MCF 10A (cell line): ENCODE results near the gene C3orf33. TPM values are rescaled to one million over a fixed set of nuclear protein-coding genes. Genes with fewer than 3 reads are reported as not detected.

ENCODE experiments used
- BruUV-seq: library from RNA; stranded (reverse); fragments of 400-500 nt; replicated peaks from 2 replicates; lab custom pipeline; 2021; lab: Mats Ljungman, UMichigan
- CTCF ChIA-PET: fragments of 300-600 bp; sonication (Branson Sonifier 250); formaldehyde crosslinking; extraction: SDS; loops from one replicate; lab custom pipeline; 2021; ENCODE audit warnings: antibody characterized with exemption, inconsistent platforms; lab: Yijun Ruan, JAX
- POLR2A ChIA-PET: fragments of 300-600, 350-650 bp; sonication (Branson Sonifier 250); formaldehyde crosslinking; extraction: SDS; loops from one replicate; lab custom pipeline; 2020; ENCODE audit warnings: antibody characterized with exemption, inconsistent platforms; lab: Yijun Ruan, JAX
- DNase-seq: peaks from one replicate; pipeline ENCODE4 v3.0.0-alpha.2; 2018; ENCODE audit not compliant: unreplicated experiment
- H3K27ac Mint-ChIP-seq: one replicate; pipeline ENCODE4 v1.8.0; 2022; ENCODE audit warnings: mild to moderate bottlenecking, low read depth, mixed read lengths; ENCODE audit not compliant: unreplicated experiment
- H3K27me3 Mint-ChIP-seq: one replicate; pipeline ENCODE4 v1.8.0; 2022; ENCODE audit warnings: mixed read lengths; ENCODE audit not compliant: insufficient read depth, unreplicated experiment
- H3K36me3 Mint-ChIP-seq: one replicate; pipeline ENCODE4 v1.8.0; 2022; ENCODE audit warnings: mild to moderate bottlenecking, moderate library complexity, mixed read lengths; ENCODE audit not compliant: insufficient read depth, unreplicated experiment
- H3K4me1 Mint-ChIP-seq: one replicate; pipeline ENCODE4 v1.8.0; 2022; ENCODE audit warnings: mixed read lengths; ENCODE audit not compliant: insufficient read depth, unreplicated experiment
- H3K4me3 Mint-ChIP-seq: one replicate; pipeline ENCODE4 v1.8.0; 2022; ENCODE audit warnings: mild to moderate bottlenecking, moderate library complexity, mixed read lengths; ENCODE audit not compliant: unreplicated experiment
- H3K9me3 Mint-ChIP-seq: one replicate; pipeline ENCODE4 v1.8.0; 2022; ENCODE audit warnings: mixed read lengths; ENCODE audit not compliant: unreplicated experiment
- intact Hi-C: fragments of 100-400 bp; cut with micrococcal nuclease; formaldehyde crosslinking; loops from 2 replicates; pipeline ENCODE4 v1.14.1; 2022
- total RNA-seq: library from RNA; stranded (reverse); gene quantifications from 2 replicates; pipeline ENCODE4 v1.2.3, GENCODE V29; 2022
- TF ChIP-seq, protein P1 (sequence below): fragments of 200-600 bp; IDR thresholded peaks from one replicate; pipeline ENCODE4 v1.8.0; 2022; ENCODE audit warnings: antibody characterized with exemption, mild to moderate bottlenecking; ENCODE audit not compliant: unreplicated experiment

C3orf33 gene
- total RNA-seq, 1 experiment from 2014 or later: 3.6 TPM

GRCh38 chr3:155782390-155782953 lies 23.6 kb downstream of the C3orf33 start:
- ChIA-PET POLR2A (interaction anchor here (0.6 kb wide), 1 partner anchor 1667 kb away, joined by 4 read pairs; no protein-coding TSS in a partner anchor), CTCF (interaction anchor here (0.6 kb wide), 1 partner anchor 170 kb away, joined by 3 read pairs; no protein-coding TSS in a partner anchor)
- H3K4me1 Mint-ChIP-seq: peaks cover 5% of the 10 kb centered on the region
- no TSS peak for BruUV-seq
- no peak overlapping the region for H3K27ac Mint-ChIP-seq
- TF ChIP-seq, protein P1, sequence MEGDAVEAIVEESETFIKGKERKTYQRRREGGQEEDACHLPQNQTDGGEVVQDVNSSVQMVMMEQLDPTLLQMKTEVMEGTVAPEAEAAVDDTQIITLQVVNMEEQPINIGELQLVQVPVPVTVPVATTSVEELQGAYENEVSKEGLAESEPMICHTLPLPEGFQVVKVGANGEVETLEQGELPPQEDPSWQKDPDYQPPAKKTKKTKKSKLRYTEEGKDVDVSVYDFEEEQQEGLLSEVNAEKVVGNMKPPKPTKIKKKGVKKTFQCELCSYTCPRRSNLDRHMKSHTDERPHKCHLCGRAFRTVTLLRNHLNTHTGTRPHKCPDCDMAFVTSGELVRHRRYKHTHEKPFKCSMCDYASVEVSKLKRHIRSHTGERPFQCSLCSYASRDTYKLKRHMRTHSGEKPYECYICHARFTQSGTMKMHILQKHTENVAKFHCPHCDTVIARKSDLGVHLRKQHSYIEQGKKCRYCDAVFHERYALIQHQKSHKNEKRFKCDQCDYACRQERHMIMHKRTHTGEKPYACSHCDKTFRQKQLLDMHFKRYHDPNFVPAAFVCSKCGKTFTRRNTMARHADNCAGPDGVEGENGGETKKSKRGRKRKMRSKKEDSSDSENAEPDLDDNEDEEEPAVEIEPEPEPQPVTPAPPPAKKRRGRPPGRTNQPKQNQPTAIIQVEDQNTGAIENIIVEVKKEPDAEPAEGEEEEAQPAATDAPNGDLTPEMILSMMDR: no peak
- H3K27me3 Mint-ChIP-seq: no peaks in the 10 kb centered on the region
- no peak for DNase-seq
- peaks cover 6% of the 10 kb centered on the region for H3K9me3 Mint-ChIP-seq
- no peak overlapping the region for H3K4me3 Mint-ChIP-seq
- H3K36me3 Mint-ChIP-seq: peaks cover 5% of the 10 kb centered on the region
- intact Hi-C loops: no loop called here

- TF ChIP-seq, protein P1: no peak
- DNase-seq: no peak
- ChIA-PET CTCF (interaction anchor here (0.6 to 2.3 kb wide), 3 partner anchors 26 to 80 kb away, joined by 4 to 9 read pairs (median 4); partner anchors contain the start of gene C3orf33), POLR2A (interaction anchor here (0.8 to 1.1 kb wide), 3 partner anchors 26 to 73 kb away, joined by 3 to 4 read pairs (median 3); partner anchors contain the start of gene C3orf33)
- BruUV-seq: no TSS peak
- Mint-ChIP-seq H3K27ac (no peak overlapping the region), H3K9me3 (peaks cover 6% of the 10 kb centered on the region), H3K4me3 (no peak overlapping the region), H3K36me3 (peaks cover 5% of the 10 kb centered on the region), H3K27me3 (no peaks in the 10 kb centered on the region), H3K4me1 (peaks cover 5% of the 10 kb centered on the region)
- intact Hi-C loops: no loop called here
These were observed 25.8 kb downstream of the C3orf33 start for GRCh38 chr3:155780291-155780690.

DNA sequence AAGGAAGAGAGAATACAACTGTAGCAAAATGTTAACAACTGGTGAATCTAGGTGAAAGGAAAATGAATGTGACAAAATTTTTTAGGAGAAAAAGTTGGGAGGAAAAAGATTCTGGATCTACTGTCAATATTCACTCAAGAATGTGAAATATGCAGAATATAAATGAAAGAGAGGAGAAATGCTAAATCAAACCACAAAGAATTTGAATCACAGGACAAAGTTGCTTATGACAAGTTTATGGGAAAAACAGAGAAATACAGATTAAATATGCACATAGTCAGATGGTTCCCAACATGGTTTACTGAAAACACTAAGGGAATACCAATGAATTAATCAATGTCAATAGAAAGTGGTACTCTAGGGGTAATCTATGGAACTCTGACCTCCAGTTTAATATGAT lies 27.6 kb downstream of the C3orf33 start:
- intact Hi-C loops: no loop called here
- peaks cover 6% of the 10 kb centered on the region for H3K9me3 Mint-ChIP-seq
- peaks cover 14% of the 10 kb centered on the region for H3K36me3 Mint-ChIP-seq
- no TSS peak for BruUV-seq
- H3K27ac Mint-ChIP-seq: no peak overlapping the region
- H3K4me1 Mint-ChIP-seq: peaks cover 5% of the 10 kb centered on the region
- H3K4me3 Mint-ChIP-seq: no peak overlapping the region
- ChIA-PET CTCF (no interaction called here), POLR2A (no interaction called here)
- TF ChIP-seq, protein P1: no peak
- no peaks in the 10 kb centered on the region for H3K27me3 Mint-ChIP-seq
- DNase-seq: no peak

GRCh38 chr3:155772801-155773200 lies 33.3 kb downstream of the C3orf33 start:
- peaks cover 13% of the 10 kb centered on the region for H3K36me3 Mint-ChIP-seq

More at GRCh38 chr3:155772801-155773200, 33.3 kb downstream of the C3orf33 start:
- intact Hi-C loops: no loop called here
- POLR2A ChIA-PET: interaction anchor here (0.7 kb wide), 1 partner anchor 30 kb away, joined by 3 read pairs; no protein-coding TSS in a partner anchor
- no peak for DNase-seq
- H3K4me3 Mint-ChIP-seq: no peak overlapping the region
- H3K27me3 Mint-ChIP-seq: no peaks in the 10 kb centered on the region
- CTCF ChIA-PET: interaction anchor here (0.5 to 0.7 kb wide), 3 partner anchors 13 to 99 kb away, joined by 3 read pairs; no protein-coding TSS in a partner anchor
- no peaks in the 10 kb centered on the region for H3K4me1 Mint-ChIP-seq
- BruUV-seq: no TSS peak
- no peak overlapping the region for H3K27ac Mint-ChIP-seq
- H3K9me3 Mint-ChIP-seq: no peaks in the 10 kb centered on the region
- TF ChIP-seq, protein P1: no peak
